RWPE1 (cell line): Measurements from ENCODE around the gene CHIC2.

Source experiments
- CTCF ChIA-PET: fragments of 350-600 bp; sonication (Branson Sonifier 250); formaldehyde crosslinking; extraction: SDS; loops from one replicate; lab custom pipeline; 2021; lab: Yijun Ruan, JAX
- POLR2A ChIA-PET: fragments of 400-600 bp; formaldehyde crosslinking; extraction: SDS; loops from one replicate; lab custom pipeline; 2020; ENCODE audit warnings: antibody characterized with exemption; ENCODE audit not compliant: low non-redundant PET; lab: Yijun Ruan, JAX
- DNase-seq: peaks from one replicate; pipeline ENCODE4 v3.0.0; 2012; ENCODE audit warnings: low spot score
- H3K27ac ChIP-seq: fragments of 450-650 bp; 2 replicates; pipeline ENCODE4 v1.5.1; 2017
- CTCF ChIP-seq: fragments of 450-650 bp; conservative IDR thresholded peaks from 2 replicates; pipeline ENCODE4 v1.5.1; 2017; ENCODE audit warnings: low read depth, mild to moderate bottlenecking

Gene CHIC2

GRCh38 chr4:54063229-54063628 is 1.2 kb downstream of the CHIC2 start:
- DNase-seq = no peak

GRCh38 chr4:54062392-54062791 is 2.0 kb downstream of the CHIC2 start:
- CTCF ChIA-PET = interaction anchor here (2.0 kb wide), 1 partner anchor 11 kb away, joined by 4 read pairs; no protein-coding TSS in a partner anchor
- POLR2A ChIA-PET = interaction anchor here (0.6 kb wide), 1 partner anchor 11 kb away, joined by 6 read pairs; no protein-coding TSS in a partner anchor
- DNase-seq = no peak
- no peak for TF ChIP-seq CTCF
- H3K27ac ChIP-seq = no peak overlapping the region

More at GRCh38 chr4:54063229-54063628, 1.2 kb downstream of the CHIC2 start:
- ChIA-PET POLR2A (no interaction called here), CTCF (interaction anchor here (2.0 kb wide), 1 partner anchor 12 kb away, joined by 4 read pairs; no protein-coding TSS in a partner anchor)
- no peak for TF ChIP-seq CTCF
- peak overlapping the region; percentile 92 for H3K27ac ChIP-seq

GRCh38 chr4:54061873-54062272 is 2.5 kb downstream of the CHIC2 start:
- CTCF ChIA-PET = interaction anchor here (1.0 to 2.0 kb wide), 2 partner anchors 11 to 172 kb away, joined by 4 to 7 read pairs; no protein-coding TSS in a partner anchor

GRCh38 chr4:54061067-54061466 is 3.3 kb downstream of the CHIC2 start:
- no peak for TF ChIP-seq CTCF
- H3K27ac ChIP-seq = no peak overlapping the region
- ChIA-PET POLR2A (no interaction called here), CTCF (interaction anchor here (1.0 kb wide), 1 partner anchor 173 kb away, joined by 7 read pairs; no protein-coding TSS in a partner anchor)
- no peak for DNase-seq

More at GRCh38 chr4:54061873-54062272, 2.5 kb downstream of the CHIC2 start:
- H3K27ac ChIP-seq = no peak overlapping the region
- no peak for TF ChIP-seq CTCF
- no peak for DNase-seq
- POLR2A ChIA-PET = no interaction called here

- CTCF ChIA-PET = no interaction called here
- DNase-seq = no peak
- TF ChIP-seq CTCF = no peak
- H3K27ac ChIP-seq = no peak overlapping the region
- POLR2A ChIA-PET = no interaction called here
These were observed 4.3 kb downstream of the CHIC2 start for GRCh38 chr4:54060116-54060515.

- no peak overlapping the region for H3K27ac ChIP-seq
- no peak for TF ChIP-seq CTCF
- no peak for DNase-seq
- ChIA-PET POLR2A (interaction anchor here (0.7 kb wide), 1 partner anchor 75 kb away, joined by 6 read pairs; no protein-coding TSS in a partner anchor), CTCF (no interaction called here)
These were observed 6.2 kb downstream of the CHIC2 start for GRCh38 chr4:54058171-54058570.
